ENCODE data around the gene INAFM2.

INAFM2 gene

DNA sequence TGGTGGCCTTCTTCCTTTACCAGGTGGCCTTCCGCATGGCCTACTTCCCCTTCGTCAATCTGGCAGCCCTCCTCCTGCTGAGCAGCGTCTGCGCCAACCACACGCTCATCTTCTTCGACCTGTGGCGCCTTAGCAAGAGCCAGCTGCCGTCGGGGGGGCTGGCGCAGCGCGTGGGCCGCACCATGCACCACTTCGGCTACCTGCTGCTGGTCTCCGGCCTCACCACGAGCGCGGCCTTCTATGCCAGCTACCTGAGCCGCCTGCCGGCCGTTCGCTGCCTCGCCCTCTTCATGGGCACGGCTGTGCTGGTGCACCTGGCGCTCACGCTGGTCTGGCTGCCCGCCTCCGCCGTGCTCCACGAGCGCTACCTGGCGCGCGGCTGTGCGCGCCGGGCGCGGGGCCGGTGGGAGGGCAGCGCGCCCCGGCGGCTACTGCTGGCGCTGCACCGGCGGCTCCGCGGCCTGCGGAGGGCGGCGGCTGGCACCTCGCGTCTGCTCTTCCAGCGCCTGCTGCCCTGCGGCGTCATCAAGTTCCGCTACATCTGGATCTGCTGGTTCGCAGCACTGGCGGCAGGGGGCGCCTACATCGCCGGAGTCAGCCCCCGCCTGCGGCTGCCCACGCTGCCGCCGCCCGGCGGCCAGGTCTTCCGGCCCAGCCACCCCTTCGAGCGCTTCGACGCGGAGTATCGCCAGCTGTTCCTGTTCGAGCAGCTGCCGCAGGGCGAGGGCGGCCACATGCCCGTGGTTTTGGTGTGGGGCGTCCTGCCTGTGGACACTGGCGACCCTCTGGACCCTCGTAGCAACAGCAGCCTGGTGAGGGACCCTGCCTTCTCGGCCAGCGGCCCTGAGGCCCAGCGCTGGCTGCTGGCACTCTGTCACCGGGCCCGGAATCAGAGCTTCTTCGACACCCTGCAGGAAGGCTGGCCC lies 44.5 kb downstream of the INAFM2 start:
- no peak for FAIRE-seq

DNA sequence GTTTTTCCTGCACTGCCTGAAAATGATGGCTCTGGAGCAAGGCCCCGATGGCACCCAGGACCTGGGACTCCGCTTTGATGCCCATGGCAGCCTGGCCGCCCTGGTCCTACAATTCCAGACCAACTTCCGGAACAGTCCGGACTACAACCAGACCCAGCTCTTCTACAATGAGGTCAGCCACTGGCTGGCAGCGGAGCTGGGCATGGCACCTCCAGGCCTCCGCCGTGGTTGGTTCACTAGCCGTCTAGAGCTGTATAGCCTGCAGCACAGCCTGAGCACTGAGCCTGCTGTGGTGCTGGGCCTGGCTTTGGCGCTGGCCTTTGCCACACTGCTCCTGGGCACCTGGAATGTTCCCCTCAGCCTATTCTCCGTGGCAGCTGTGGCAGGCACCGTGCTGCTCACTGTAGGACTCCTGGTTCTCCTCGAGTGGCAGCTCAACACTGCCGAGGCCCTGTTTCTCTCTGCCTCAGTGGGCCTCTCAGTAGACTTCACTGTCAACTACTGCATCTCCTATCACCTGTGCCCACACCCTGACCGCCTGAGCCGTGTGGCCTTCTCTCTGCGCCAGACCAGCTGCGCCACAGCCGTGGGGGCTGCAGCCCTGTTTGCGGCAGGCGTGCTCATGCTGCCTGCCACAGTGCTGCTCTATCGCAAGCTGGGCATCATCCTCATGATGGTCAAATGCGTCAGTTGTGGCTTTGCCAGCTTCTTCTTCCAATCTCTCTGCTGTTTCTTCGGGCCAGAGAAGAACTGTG lies 45.4 kb downstream of the INAFM2 start:
- FAIRE-seq = no peak
- TF ChIP-seq, protein P1, sequence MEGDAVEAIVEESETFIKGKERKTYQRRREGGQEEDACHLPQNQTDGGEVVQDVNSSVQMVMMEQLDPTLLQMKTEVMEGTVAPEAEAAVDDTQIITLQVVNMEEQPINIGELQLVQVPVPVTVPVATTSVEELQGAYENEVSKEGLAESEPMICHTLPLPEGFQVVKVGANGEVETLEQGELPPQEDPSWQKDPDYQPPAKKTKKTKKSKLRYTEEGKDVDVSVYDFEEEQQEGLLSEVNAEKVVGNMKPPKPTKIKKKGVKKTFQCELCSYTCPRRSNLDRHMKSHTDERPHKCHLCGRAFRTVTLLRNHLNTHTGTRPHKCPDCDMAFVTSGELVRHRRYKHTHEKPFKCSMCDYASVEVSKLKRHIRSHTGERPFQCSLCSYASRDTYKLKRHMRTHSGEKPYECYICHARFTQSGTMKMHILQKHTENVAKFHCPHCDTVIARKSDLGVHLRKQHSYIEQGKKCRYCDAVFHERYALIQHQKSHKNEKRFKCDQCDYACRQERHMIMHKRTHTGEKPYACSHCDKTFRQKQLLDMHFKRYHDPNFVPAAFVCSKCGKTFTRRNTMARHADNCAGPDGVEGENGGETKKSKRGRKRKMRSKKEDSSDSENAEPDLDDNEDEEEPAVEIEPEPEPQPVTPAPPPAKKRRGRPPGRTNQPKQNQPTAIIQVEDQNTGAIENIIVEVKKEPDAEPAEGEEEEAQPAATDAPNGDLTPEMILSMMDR (IDR thresholded peaks at IDR 0.05; ENCODE audit: insufficient read depth, missing control alignments) = no peak
- DNase-seq (ENCODE audit: insufficient read length, low spot score) = no peak

More for the DNA sequence above, 44.5 kb downstream of the INAFM2 start:
- peak; percentile 80 for DNase-seq (ENCODE audit: insufficient read length, low spot score)
- TF ChIP-seq, protein P1 (IDR thresholded peaks at IDR 0.05; ENCODE audit: insufficient read depth, missing control alignments) = peak; percentile 75

DNA sequence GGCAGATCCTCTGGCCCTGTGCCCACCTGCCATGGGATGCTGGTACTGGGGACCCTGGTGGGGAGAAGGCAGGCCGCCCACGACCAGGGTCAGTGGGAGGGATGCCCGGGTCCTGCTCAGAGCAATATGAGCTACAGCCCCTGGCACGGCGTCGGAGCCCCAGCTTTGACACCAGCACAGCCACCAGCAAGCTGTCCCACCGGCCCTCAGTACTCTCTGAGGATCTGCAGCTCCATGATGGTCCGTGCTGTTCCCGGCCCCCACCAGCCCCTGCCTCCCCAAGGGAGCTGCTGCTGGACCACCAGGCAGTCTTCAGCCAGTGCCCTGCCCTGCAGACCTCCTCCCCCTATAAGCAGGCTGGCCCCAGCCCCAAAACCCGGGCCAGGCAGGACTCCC lies 46.0 kb downstream of the INAFM2 start:
- TF ChIP-seq, protein P1 (IDR thresholded peaks at IDR 0.05; ENCODE audit: insufficient read depth, missing control alignments) = no peak
- DNase-seq (ENCODE audit: insufficient read length, low spot score) (no peak), FAIRE-seq (no peak)

DNA sequence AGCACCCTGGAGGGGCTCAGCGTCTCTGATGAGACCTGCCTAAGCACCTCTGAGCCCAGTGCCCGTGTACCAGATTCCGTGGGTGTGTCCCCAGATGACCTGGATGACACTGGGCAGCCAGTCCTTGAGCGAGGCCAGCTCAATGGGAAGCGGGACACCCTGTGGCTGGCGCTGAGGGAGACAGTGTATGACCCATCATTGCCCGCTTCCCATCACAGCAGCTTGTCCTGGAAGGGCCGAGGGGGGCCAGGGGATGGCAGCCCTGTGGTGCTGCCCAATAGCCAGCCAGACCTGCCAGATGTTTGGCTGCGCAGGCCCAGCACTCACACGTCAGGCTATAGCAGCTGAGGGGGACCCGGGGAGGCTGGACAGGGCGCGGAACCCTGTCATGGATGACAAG lies 46.5 kb downstream of the INAFM2 start:
- DNase-seq (ENCODE audit: insufficient read length, low spot score) (no peak), FAIRE-seq (no peak)
- TF ChIP-seq, protein P1 (IDR thresholded peaks at IDR 0.05; ENCODE audit: insufficient read depth, missing control alignments) = no peak

DNA sequence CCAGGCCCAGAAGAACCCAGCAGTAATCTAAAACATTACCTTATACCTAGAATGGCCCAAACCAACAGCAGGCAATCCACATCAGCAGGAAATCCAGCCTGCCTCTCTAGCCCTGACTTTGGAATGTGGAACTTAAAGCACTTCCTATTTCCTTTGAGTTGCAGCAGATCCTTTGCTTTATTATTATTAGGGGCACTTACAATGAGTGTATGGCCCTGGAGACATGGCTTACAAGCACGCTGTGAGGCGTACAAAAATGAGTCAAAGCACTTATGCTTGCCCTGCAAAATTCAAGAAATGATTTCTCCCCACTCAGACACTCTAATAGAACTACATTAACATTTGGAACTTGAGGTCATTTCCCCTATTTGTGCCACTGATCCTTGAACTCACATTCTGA lies 49.5 kb downstream of the INAFM2 start:
- TF ChIP-seq, protein P1 (IDR thresholded peaks at IDR 0.05; ENCODE audit: insufficient read depth, missing control alignments) = no peak
- no peak for DNase-seq (ENCODE audit: insufficient read length, low spot score)
- FAIRE-seq = no peak
